ENCODE results near the gene HSPBAP1.

DNA sequence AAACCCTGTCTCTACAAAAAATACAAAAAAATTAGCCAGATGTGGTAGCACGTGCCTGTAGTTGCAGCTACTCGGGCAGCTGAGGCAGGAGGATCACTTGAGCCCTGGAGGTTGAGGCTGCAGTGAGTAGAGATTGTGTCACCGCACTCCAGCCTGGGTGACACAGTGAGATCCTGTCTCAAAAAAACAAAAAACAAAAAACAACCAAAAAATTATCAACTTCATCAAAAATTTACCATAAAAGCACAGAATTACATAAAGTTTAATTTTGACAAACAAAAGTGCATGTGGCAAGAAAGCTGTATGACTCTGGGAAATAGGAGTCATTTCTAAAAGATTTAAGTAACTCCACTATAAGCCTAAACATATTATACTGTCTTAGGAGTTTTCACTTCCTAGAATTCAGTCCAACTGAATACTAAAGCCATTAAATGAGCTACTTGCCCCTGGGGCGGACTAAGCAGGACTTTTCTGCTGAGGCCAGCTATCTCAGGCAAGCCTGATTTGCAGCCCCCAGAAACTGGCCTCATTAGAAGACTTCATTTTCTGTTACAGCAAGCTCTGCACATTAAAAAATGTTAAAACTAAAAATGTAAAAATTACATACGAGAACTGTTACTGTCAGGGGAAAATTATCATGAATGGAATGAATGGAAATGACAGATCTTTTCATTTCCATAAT, 23.0 kb downstream of the HSPBAP1 start:
- no peak for TF ChIP-seq POLR2AphosphoS5 (IDR thresholded peaks at IDR 0.05)
- TF ChIP-seq CTCF (IDR thresholded peaks at IDR 0.05 in 8 of 11, conservative IDR thresholded peaks at IDR 0.05 in 3 of 11) = no peak

Measured in spleen (tissue), 7 donors.